Thyroid gland (tissue), 4 donors: Measurements from ENCODE around the gene CTNNBL1. TPM values are rescaled to one million over a fixed set of nuclear protein-coding genes. Genes with fewer than 3 reads are reported as not detected.

Experiments used
- DNase-seq, 2 donors: peaks; one replicate each; pipeline ENCODE4 v3.0.0-alpha.2; 2019
- H3K27ac ChIP-seq, 3 donors: fragments of 200-600 bp; sonication (generic); 1 replicate in 2 of 3; 2 replicates in 1 of 3; pipeline ENCODE4 v1.5.1; 2016 to 2019; ENCODE audit warnings: mild to moderate bottlenecking in 1 of 3, moderate library complexity in 1 of 3
- H3K27me3 ChIP-seq: fragments of 200-600 bp; sonication (generic); one replicate; pipeline ENCODE4 v1.5.1; 2019
- H3K36me3 ChIP-seq, 2 donors: fragments of 200-600 bp; sonication (generic); one replicate each; pipeline ENCODE4 v1.5.1; 2016 to 2019
- H3K4me1 ChIP-seq, 2 donors: fragments of 200-600 bp; sonication (generic); one replicate each; pipeline ENCODE4 v1.5.1; 2017 to 2019
- H3K4me3 ChIP-seq, 3 donors: fragments of 200-600 bp; sonication (generic); replicated peaks in 1 of 3; 1 replicate in 2 of 3; 2 replicates in 1 of 3; pipeline ENCODE4 v1.5.1; 2016; ENCODE audit warnings: mild to moderate bottlenecking in 1 of 3
- H3K9me3 ChIP-seq: fragments of 200-600 bp; sonication (generic); one replicate; pipeline ENCODE4 v1.5.1; 2017
- POLR2A ChIP-seq, 2 donors: fragments of 450-650 bp; IDR thresholded peaks; one replicate each; pipeline ENCODE4 v1.6.1; 2017; ENCODE audit warnings: antibody characterized with exemption in 2 of 2, mild to moderate bottlenecking in 2 of 2, moderate library complexity in 1 of 2
- WGBS, 2 donors: methylation state at CpG; one replicate each; pipeline ENCODE4 v1.1.5; 2017; 5-methylcytosine and 5-hydroxymethylcytosine counted together
- intact Hi-C: fragments of 100-400 bp; cut with DNase I; formaldehyde crosslinking; loops from one replicate; pipeline ENCODE4 v1.15.1; 2023
- total RNA-seq, 4 donors: library from RNA; depleted of rRNA; stranded (reverse); fragments of >200 nt; gene quantifications; one replicate each; pipeline ENCODE4 v1.2.3, GENCODE V29; 2016
- TF ChIP-seq, protein P1 (sequence below), 6 experiments: fragments of 200-600 bp in 3 of 6; fragments of 450-650 bp in 3 of 6; sonication (generic) in 3 of 6; IDR thresholded peaks; one replicate each; pipeline ENCODE4 v1.5.1; 2016 to 2019; ENCODE audit warnings: antibody characterized with exemption in 6 of 6, mild to moderate bottlenecking in 2 of 6, inconsistent platforms in 1 of 6, moderate library complexity in 1 of 6

Gene CTNNBL1
- total RNA-seq, 4 donors from 2014 or later: 22.3 to 31.2 (median 24.6) TPM

DNA sequence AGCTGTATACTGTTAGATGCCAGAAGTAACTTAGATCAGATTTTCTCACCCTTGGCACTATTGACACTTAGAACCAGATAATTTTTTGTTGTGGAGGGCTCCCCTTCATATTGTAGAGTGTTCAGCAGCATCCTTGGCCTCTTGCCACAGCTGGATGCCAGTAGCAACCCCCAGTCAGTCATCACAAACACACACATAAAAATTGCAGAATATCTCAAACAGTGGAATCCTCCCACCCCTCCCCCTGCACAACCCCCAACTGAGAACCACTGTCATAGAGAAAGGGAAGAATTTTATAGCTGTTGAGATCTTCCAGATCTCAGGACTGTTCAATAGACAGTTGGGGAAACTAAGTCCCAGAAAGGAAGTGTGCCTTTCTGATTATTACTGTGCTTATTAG lies 127.9 kb downstream of the CTNNBL1 start:
- intact Hi-C loops: no loop called here
- H3K27me3 ChIP-seq: no peaks in the 10 kb centered on the region
- TF ChIP-seq POLR2A (IDR thresholded peaks at IDR 0.05): no peak
- TF ChIP-seq, protein P1, sequence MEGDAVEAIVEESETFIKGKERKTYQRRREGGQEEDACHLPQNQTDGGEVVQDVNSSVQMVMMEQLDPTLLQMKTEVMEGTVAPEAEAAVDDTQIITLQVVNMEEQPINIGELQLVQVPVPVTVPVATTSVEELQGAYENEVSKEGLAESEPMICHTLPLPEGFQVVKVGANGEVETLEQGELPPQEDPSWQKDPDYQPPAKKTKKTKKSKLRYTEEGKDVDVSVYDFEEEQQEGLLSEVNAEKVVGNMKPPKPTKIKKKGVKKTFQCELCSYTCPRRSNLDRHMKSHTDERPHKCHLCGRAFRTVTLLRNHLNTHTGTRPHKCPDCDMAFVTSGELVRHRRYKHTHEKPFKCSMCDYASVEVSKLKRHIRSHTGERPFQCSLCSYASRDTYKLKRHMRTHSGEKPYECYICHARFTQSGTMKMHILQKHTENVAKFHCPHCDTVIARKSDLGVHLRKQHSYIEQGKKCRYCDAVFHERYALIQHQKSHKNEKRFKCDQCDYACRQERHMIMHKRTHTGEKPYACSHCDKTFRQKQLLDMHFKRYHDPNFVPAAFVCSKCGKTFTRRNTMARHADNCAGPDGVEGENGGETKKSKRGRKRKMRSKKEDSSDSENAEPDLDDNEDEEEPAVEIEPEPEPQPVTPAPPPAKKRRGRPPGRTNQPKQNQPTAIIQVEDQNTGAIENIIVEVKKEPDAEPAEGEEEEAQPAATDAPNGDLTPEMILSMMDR (IDR thresholded peaks at IDR 0.05): no peak
- no peak overlapping the region for H3K27ac ChIP-seq
- no peaks in the 10 kb centered on the region for H3K4me1 ChIP-seq
- H3K4me3 ChIP-seq: no peak overlapping the region
- H3K9me3 ChIP-seq: no peaks in the 10 kb centered on the region
- H3K36me3 ChIP-seq: no peaks in the 10 kb centered on the region
- DNase-seq: no peak

DNA sequence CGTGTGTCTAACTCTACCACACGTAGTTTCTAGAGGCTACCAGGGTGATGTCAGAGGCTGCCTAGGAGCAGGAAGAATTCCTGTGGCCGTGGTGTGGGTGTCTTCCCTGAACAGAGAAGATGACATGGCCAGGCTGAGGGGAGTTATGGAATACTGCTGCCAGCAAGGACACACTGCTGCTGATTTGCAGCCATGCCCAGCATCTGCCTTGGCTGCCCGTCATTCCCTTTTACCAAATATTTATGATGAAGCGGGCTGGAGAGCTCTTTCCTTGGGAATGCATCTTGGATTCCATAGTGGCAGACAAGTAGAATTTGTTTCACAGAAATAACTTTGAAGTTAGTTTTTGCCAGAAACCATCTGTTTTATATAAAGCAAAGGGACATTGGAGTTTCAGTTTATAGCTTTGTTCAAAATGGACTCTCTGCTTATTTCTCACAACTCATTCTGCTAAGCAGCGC lies 128.3 kb downstream of the CTNNBL1 start:
- TF ChIP-seq, protein P1 (IDR thresholded peaks at IDR 0.05): no peak
- TF ChIP-seq POLR2A (IDR thresholded peaks at IDR 0.05): no peak
- H3K27me3 ChIP-seq: no peaks in the 10 kb centered on the region
- H3K4me3 ChIP-seq: no peak overlapping the region
- 87 to 88% methylated on average over 6 of the region's 6 CpGs for WGBS, 2 donors
- no peaks in the 10 kb centered on the region for H3K9me3 ChIP-seq
- H3K4me1 ChIP-seq: no peaks in the 10 kb centered on the region
- no peak for DNase-seq
- no peak overlapping the region for H3K27ac ChIP-seq
- intact Hi-C loops: no loop called here
- no peaks in the 10 kb centered on the region for H3K36me3 ChIP-seq

DNA sequence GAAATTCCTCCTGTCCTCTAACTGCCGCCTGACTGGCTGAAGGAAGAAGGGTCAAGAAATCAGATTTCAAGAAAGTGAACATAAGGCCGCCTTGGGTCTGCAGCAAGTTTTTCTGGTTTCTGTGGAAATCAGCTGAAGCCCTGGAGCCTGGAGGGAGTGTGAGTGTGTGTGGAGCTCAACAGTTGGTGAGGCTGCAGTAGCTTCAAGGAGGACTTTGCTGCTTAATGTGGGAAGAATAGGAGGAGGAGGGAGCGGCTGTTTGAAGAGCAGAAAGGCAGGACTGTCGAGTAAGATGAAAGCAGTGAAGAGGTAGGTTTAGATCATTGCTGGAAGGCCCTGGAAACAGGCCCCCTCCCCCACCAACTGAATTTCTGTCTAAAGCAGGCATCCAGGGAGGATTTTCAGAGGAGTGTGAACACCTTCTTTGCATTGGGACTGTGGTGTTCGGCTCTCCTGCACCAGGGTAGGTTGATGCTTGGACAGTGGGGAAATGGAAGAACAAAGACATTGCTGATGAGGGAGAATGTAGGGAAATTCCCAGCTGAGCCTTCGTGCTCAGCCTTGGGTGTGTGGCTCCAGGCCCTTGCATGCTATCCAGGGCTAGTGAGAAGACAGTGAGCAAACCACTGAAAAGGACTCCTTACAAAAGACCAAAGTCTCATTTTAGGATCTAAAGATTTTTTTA lies 129.6 kb downstream of the CTNNBL1 start:
- DNase-seq: no peak
- 61 to 65% methylated on average over 6 of the region's 6 CpGs for WGBS, 2 donors
- intact Hi-C loops: no loop called here
- Histone ChIP-seq H3K36me3 (no peaks in the 10 kb centered on the region), H3K9me3 (no peaks in the 10 kb centered on the region), H3K27ac (no peak overlapping the region), H3K4me1 (no peaks in the 10 kb centered on the region), H3K4me3 (no peak overlapping the region), H3K27me3 (no peaks in the 10 kb centered on the region)
- TF ChIP-seq POLR2A (IDR thresholded peaks at IDR 0.05): no peak
- TF ChIP-seq, protein P1 (IDR thresholded peaks at IDR 0.05): no peak

DNA sequence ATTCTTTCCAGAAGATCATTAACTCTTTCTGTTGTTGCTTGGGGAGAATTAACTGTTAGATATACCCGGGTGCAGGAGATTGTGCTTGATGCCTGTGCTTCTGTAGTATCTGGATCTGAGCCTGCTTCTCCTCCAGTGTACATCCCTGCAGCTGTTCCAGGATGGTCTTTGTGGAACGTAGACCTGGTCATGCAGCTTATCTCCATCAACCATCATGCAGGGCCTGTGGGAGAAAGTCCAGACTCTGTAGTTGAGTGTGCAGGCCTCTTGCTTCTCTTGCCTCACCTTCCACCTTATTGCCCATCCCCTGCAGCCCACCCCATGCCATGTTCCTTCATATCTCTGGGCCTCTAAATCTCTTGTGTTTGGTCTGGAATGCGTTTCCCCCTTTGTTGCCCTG lies 133.8 kb downstream of the CTNNBL1 start:
- no peak for DNase-seq
- H3K36me3 ChIP-seq: no peaks in the 10 kb centered on the region
- H3K27ac ChIP-seq: no peak overlapping the region
- no peaks in the 10 kb centered on the region for H3K9me3 ChIP-seq
- intact Hi-C loops: no loop called here
- no peaks in the 10 kb centered on the region for H3K27me3 ChIP-seq
- no peak overlapping the region for H3K4me3 ChIP-seq
- TF ChIP-seq POLR2A (IDR thresholded peaks at IDR 0.05): no peak
- no peaks in the 10 kb centered on the region for H3K4me1 ChIP-seq
- 93 to 98% methylated on average over 3 of the region's 3 CpGs for WGBS, 2 donors

DNA sequence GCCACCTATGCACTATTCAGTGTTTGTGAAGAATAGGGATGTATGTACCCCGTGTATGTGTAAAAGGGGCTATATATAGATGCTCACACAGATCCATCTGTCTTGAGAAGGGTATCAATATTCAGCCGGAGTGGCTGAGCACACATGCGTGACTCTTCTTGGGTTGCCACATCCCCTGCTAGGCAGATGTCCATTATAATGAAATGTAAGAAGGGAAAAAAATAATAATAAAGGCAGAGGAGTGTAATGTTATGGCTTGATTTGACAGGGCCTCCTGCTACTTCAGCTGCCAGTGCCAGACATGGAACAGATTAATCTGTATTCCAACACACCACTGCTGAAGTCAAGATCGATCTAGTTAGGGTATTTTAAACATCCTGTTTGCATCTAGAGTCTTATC lies 134.9 kb downstream of the CTNNBL1 start:
- no peak overlapping the region for H3K27ac ChIP-seq
- no peaks in the 10 kb centered on the region for H3K27me3 ChIP-seq
- WGBS, 2 donors: 83 to 89% methylated on average over 4 of the region's 4 CpGs
- H3K4me3 ChIP-seq: no peak overlapping the region
- no peak for DNase-seq
- H3K4me1 ChIP-seq: no peaks in the 10 kb centered on the region
- no peaks in the 10 kb centered on the region for H3K9me3 ChIP-seq
- no peaks in the 10 kb centered on the region for H3K36me3 ChIP-seq
- no peak for TF ChIP-seq POLR2A (IDR thresholded peaks at IDR 0.05)
- TF ChIP-seq, protein P1 (IDR thresholded peaks at IDR 0.05): no peak
- intact Hi-C loops: no loop called here
